PFSK-1 (cell line): Measurements from ENCODE around the gene LMNTD1.

ENCODE experiments used
- POLR2AphosphoS5 ChIP-seq: IDR thresholded peaks from 2 replicates; pipeline ENCODE4 v1.6.1; 2012; ENCODE audit warnings: low read depth, mild to moderate bottlenecking, control low read depth, low read length, moderate library complexity
- REST ChIP-seq, 2 experiments: IDR thresholded peaks; 2 replicates each; pipeline versions ENCODE4 v1.6.1 to v1.8.0; 2011 to 2012; ENCODE audit warnings: low read depth in 2 of 2, low read length in 2 of 2, control low read depth in 1 of 2, inconsistent platforms in 1 of 2, mild to moderate bottlenecking in 1 of 2, moderate library complexity in 1 of 2; ENCODE audit not compliant: insufficient read depth in 1 of 2
- SIN3A ChIP-seq: IDR thresholded peaks from 2 replicates; pipeline ENCODE4 v1.6.1; 2012; ENCODE audit warnings: mild to moderate bottlenecking, low read length, moderate library complexity, borderline replicate concordance; ENCODE audit not compliant: insufficient read depth
- TAF1 ChIP-seq: IDR thresholded peaks from 2 replicates; pipeline ENCODE4 v1.6.1; 2012; ENCODE audit warnings: low read length, control low read depth, borderline replicate concordance; ENCODE audit not compliant: insufficient read depth

- TF ChIP-seq TAF1 (no peak), SIN3A (no peak), POLR2AphosphoS5 (no peak), REST (IDR thresholded peaks at IDR 0.05; ENCODE audit: insufficient read depth in 1 of 2, low read depth in 2 of 2, low read length in 2 of 2) (no peak)
Measured at GRCh38 chr12:25558586-25558985, 5.5 kb upstream of the LMNTD1 start.
